HUES64 (cell line): Measurements from ENCODE around the gene CCDC92.

ENCODE experiments used
- H3K27ac ChIP-seq: 2 replicates; pipeline ENCODE4 v1.7.0; 2013; ENCODE audit warnings: low read depth, low read length, inconsistent platforms
- H3K27me3 ChIP-seq: 2 replicates; pipeline ENCODE4 v1.6.1; 2013; ENCODE audit warnings: mild to moderate bottlenecking, low read length; ENCODE audit not compliant: insufficient read depth
- H3K36me3 ChIP-seq: 2 replicates; pipeline ENCODE4 v1.6.1; 2013; ENCODE audit warnings: mild to moderate bottlenecking, low read length; ENCODE audit not compliant: insufficient read depth
- H3K4me1 ChIP-seq: 2 replicates; pipeline ENCODE4 v1.6.1; 2013; ENCODE audit warnings: mild to moderate bottlenecking, low read length, moderate library complexity; ENCODE audit not compliant: insufficient read depth
- H3K4me3 ChIP-seq: 2 replicates; pipeline ENCODE4 v1.5.1; 2013; ENCODE audit warnings: mild to moderate bottlenecking, low read length, moderate library complexity
- H3K9ac ChIP-seq: 2 replicates; pipeline ENCODE4 v1.6.1; 2013; ENCODE audit warnings: mild to moderate bottlenecking, low read depth, low read length
- H3K9me3 ChIP-seq: 2 replicates; pipeline ENCODE4 v1.6.1; 2013; ENCODE audit warnings: low read depth, low read length; ENCODE audit not compliant: insufficient read depth
- WGBS: fragments of 150-250, 120-280 bp; methylation state at CpG from one replicate; pipeline ENCODE4 v1.1.7; 2013; ENCODE audit warnings: missing lambda C conversion rate; 5-methylcytosine and 5-hydroxymethylcytosine counted together

The CCDC92 gene

GRCh38 chr12:124000111-124000510, 27.5 kb upstream of the CCDC92 start:
- Histone ChIP-seq H3K4me3 (no peak overlapping the region), H3K4me1 (peaks cover 16% of the 10 kb centered on the region; the same call in 1 of the 2 replicates), H3K27ac (no peak overlapping the region), H3K27me3 (no peaks in the 10 kb centered on the region), H3K9ac (no peak overlapping the region), H3K9me3 (no peaks in the 10 kb centered on the region), H3K36me3 (peaks cover 23% of the 10 kb centered on the region; the same call in 1 of the 2 replicates)
- WGBS, result 93% methylated on average over 5 of the region's 5 CpGs

- peaks cover 16% of the 10 kb centered on the region; the same call in 1 of the 2 replicates for H3K4me1 ChIP-seq
- H3K27me3 ChIP-seq, result no peaks in the 10 kb centered on the region
- no peak overlapping the region for H3K27ac ChIP-seq
- no peak overlapping the region for H3K4me3 ChIP-seq
- no peaks in the 10 kb centered on the region for H3K9me3 ChIP-seq
- H3K36me3 ChIP-seq, result peaks cover 19% of the 10 kb centered on the region; the same call in 1 of the 2 replicates
- no CpG with 5 or more reads among the region's 2 CpGs for WGBS
- no peak overlapping the region for H3K9ac ChIP-seq
Observed at GRCh38 chr12:123998991-123999359, 26.3 kb upstream of the CCDC92 start.

GRCh38 chr12:123998344-123998990, 25.8 kb upstream of the CCDC92 start:
- Histone ChIP-seq H3K4me1 (peaks cover 16% of the 10 kb centered on the region; the same call in 1 of the 2 replicates), H3K27ac (no peak overlapping the region), H3K9me3 (no peaks in the 10 kb centered on the region), H3K27me3 (no peaks in the 10 kb centered on the region), H3K4me3 (no peak overlapping the region), H3K9ac (no peak overlapping the region), H3K36me3 (peaks cover 17% of the 10 kb centered on the region; the same call in 1 of the 2 replicates)
- WGBS, result 91% methylated on average over 2 of the region's 2 CpGs

DNA sequence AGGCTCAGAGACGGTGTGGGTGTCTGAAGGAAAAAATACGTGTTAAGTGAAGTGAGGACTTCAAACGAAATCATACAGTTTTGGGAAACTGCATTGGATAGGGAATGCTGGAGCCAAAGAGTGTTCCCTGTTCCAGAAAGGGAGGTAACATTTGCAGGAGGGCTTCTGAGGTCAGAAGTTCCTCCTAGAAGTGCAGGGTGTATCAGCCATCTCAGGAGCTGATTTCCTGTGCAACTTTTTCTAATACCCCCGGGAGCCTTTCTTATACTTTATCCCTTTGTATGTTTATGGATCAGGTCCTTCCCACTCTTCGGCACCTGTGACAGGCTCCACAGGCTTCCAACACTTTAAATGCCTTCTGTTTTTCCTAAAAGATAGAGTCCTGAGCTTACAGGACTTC, 25.3 kb upstream of the CCDC92 start:
- 94% methylated on average over 5 of the region's 5 CpGs for WGBS
- Histone ChIP-seq H3K27me3 (no peaks in the 10 kb centered on the region), H3K4me3 (no peak overlapping the region), H3K36me3 (peaks cover 20% of the 10 kb centered on the region; the same call in 1 of the 2 replicates), H3K4me1 (peaks cover 16% of the 10 kb centered on the region; the same call in 1 of the 2 replicates), H3K9me3 (no peaks in the 10 kb centered on the region), H3K9ac (no peak overlapping the region), H3K27ac (no peak overlapping the region)

DNA sequence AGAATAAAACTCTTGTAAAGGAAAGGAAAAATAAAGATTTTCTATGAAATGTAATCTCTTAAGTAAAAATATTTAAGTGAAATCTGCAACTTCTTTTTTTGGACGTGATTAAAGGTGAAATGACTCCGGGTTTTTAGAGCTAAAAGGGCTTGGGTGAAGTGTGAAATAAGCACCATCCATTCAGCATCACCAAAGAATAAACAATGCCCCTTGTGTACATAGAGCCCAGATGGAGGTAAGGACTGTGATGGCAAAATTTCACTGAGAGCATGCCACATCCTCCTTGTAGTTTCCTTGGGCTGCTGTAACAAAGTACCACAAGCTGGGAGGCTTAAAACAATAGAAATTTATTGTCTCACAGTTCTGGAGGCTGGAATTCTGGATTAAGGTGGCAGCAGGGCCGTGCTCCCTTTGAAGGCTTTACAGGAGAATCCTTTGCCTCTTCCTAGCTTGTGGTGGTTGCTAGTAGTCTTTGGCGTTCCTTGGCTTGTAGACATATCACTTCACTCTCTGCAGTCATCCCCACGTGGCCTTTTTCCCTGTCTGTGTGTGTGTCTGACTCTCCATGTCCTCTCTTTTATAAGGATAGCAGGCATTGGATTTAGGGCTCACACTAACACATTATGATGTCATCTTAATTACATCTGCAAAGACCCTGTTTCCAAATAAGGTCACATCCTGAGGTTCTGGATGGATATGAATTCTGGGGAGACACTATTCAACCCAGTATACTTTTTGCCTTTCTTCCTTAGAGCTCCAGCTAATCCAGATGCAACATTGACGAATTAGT, 24.6 kb upstream of the CCDC92 start:
- H3K27ac ChIP-seq, result no peak overlapping the region
- H3K27me3 ChIP-seq, result no peaks in the 10 kb centered on the region
- peaks cover 24% of the 10 kb centered on the region; the same call in 1 of the 2 replicates for H3K36me3 ChIP-seq
- 88% methylated on average over 6 of the region's 6 CpGs for WGBS
- H3K9me3 ChIP-seq, result no peaks in the 10 kb centered on the region
- H3K4me3 ChIP-seq, result no peak overlapping the region
- no peak overlapping the region for H3K9ac ChIP-seq
- peaks cover 16% of the 10 kb centered on the region; the same call in 1 of the 2 replicates for H3K4me1 ChIP-seq

GRCh38 chr12:123996581-123996980, 23.9 kb upstream of the CCDC92 start:
- Histone ChIP-seq H3K9ac (no peak overlapping the region), H3K36me3 (peaks cover 21% of the 10 kb centered on the region; the same call in 1 of the 2 replicates), H3K4me3 (no peak overlapping the region), H3K27me3 (no peaks in the 10 kb centered on the region), H3K9me3 (no peaks in the 10 kb centered on the region), H3K4me1 (peaks cover 16% of the 10 kb centered on the region; the same call in 1 of the 2 replicates), H3K27ac (no peak overlapping the region)
- 88% methylated on average over 5 of the region's 6 CpGs for WGBS

DNA sequence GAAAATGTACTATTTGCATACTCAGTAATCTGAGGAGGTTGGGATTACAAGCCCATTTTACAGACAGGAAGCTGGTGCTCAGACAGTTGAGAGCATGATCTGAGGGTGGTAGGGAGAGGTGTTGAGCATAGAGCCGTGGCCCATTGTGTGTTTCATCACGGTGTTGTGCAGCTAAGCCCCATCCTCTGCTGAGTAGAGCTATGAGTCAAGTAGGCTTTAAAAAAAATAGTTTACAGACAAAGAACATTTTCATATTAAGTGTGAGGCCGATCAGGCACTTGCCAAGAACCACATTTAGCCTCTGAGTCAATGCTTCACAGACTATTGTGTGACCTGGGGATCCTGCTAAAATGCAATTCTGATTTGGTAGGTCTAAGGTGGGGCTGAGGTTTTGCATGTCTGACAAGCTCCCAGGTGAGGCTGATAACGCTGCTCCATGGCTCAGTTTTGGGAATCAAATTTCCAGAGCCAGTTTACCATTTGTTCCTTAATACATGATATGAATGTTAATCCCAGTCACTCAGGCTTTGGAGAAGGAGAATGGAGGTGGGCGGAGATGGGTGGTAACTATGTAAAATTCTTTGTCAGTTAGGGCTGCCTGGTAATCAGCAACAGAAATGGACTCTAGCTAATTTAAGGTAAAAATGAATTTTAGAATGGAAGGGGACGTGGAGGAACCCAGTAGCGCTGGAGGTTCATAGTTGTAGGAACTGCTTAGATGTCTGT, 22.6 kb upstream of the CCDC92 start:
- WGBS, result 90% methylated on average over 7 of the region's 7 CpGs
- Histone ChIP-seq H3K9ac (no peak overlapping the region), H3K9me3 (no peaks in the 10 kb centered on the region), H3K4me1 (peaks cover 16% of the 10 kb centered on the region; the same call in 1 of the 2 replicates), H3K36me3 (peaks cover 15% of the 10 kb centered on the region; the same call in 1 of the 2 replicates), H3K4me3 (no peak overlapping the region), H3K27ac (no peak overlapping the region), H3K27me3 (no peaks in the 10 kb centered on the region)

DNA sequence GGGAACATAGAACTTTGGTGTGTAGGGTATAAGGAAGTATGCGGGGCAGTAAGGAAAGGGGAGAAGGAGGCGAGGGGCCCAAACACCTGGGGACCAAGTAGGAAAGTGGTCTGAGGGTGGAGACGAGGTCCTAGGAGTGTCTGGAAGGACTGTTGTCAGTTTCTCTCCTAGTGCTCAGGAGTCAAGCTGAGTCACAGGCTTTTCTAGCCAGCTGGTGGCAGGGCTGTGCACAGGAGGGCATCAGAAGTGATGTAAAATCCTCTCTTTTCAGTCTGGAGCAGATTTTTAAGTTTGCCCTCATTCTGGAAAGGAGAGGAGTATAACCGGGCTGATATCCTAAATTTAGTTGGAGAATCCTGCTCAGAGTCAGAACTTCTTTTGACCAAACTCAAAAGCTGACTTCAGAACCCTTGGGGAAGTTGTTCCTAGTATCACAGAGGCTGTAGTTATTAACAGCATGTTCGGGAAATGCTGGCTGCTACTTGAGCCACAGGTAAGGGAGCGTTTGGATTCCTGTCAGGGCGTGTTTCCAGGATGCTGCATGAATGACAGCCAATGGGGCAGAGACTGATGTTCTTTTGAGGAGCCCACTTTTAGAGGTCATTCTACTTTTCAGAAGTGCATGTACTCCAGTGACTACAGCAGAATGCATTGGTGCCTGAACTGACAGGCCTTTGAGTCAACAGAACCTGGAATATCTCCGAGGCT, 19.6 kb upstream of the CCDC92 start:
- H3K36me3 ChIP-seq, result peaks cover 26% of the 10 kb centered on the region; the same call in 1 of the 2 replicates
- peaks cover 16% of the 10 kb centered on the region; the same call in 1 of the 2 replicates for H3K4me1 ChIP-seq
- no peaks in the 10 kb centered on the region for H3K9me3 ChIP-seq
- 94% methylated on average over 8 of the region's 8 CpGs for WGBS
- no peak overlapping the region for H3K4me3 ChIP-seq
- H3K27ac ChIP-seq, result no peak overlapping the region
- no peak overlapping the region for H3K9ac ChIP-seq
- H3K27me3 ChIP-seq, result no peaks in the 10 kb centered on the region

DNA sequence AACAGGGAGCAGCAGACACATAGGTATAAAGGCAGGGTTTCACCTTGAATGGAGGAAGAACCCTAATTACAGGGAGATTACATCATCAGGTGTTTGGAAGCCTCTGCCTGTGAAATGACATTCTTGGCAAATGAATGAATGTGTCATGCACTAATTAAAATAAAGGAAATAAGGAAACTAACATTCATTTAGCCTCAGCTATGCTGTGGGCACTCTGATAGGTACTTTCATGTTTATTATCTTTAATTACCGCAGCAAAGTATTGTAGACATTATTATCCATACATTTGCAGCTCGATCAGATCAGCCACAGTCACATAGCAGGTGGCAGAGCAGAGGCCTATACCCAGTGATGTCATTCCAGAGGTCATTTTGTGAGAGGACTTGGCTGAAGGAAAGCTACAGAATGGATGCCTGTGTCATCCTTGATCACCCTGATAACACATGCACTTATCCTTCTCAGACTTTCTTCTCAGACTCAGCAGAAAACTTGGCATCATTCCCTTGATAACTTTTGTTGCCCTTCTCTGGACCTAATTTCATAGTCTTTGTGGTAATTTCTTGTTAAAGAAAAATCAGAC, 18.8 kb upstream of the CCDC92 start:
- Histone ChIP-seq H3K4me3 (no peak overlapping the region), H3K9me3 (no peaks in the 10 kb centered on the region), H3K9ac (no peak overlapping the region), H3K27ac (no peak overlapping the region), H3K36me3 (peaks cover 26% of the 10 kb centered on the region; the same call in 1 of the 2 replicates), H3K27me3 (no peaks in the 10 kb centered on the region), H3K4me1 (peaks cover 10% of the 10 kb centered on the region; the same call in 1 of the 2 replicates)
- WGBS, result 96% methylated on average over 2 of the region's 2 CpGs

- H3K27ac ChIP-seq, result no peak overlapping the region
- H3K27me3 ChIP-seq, result no peaks in the 10 kb centered on the region
- no peak overlapping the region for H3K9ac ChIP-seq
- 88% methylated on average over 4 of the region's 4 CpGs for WGBS
- H3K9me3 ChIP-seq, result no peaks in the 10 kb centered on the region
- H3K36me3 ChIP-seq, result peaks cover 26% of the 10 kb centered on the region; the same call in 1 of the 2 replicates
- H3K4me1 ChIP-seq, result peaks cover under 1% of the 10 kb centered on the region; the same call in 1 of the 2 replicates
- H3K4me3 ChIP-seq, result no peak overlapping the region
Observed at GRCh38 chr12:123990511-123990910, 17.9 kb upstream of the CCDC92 start.
